ENCODE results near the gene LAGE3.
"Not testable (repeated sequence)": the region's sequence is repeated elsewhere in the genome, so short reads cannot be mapped to it uniquely, and the experiment has no call there.

The LAGE3 gene

GRCh38 chrX:154501423-154501822, 22.3 kb upstream of the LAGE3 start:
- DNase-seq = not testable (repeated sequence)

GRCh38 chrX:154496591-154497137, 17.6 kb upstream of the LAGE3 start:
- not testable (repeated sequence) for DNase-seq

- DNase-seq = no peak
Observed at GRCh38 chrX:154495472-154495922, 16.4 kb upstream of the LAGE3 start.

GRCh38 chrX:154494715-154495114, 15.6 kb upstream of the LAGE3 start:
- DNase-seq = no peak

GRCh38 chrX:154490414-154491083, 11.5 kb upstream of the LAGE3 start, which contains the start of gene SLC10A3:
SLC10A3 (minus strand) TSS chrX:154490629; CDS start chrX:154488940, 1,689 bp downstream.
- peak; percentile 87 for DNase-seq

DNA sequence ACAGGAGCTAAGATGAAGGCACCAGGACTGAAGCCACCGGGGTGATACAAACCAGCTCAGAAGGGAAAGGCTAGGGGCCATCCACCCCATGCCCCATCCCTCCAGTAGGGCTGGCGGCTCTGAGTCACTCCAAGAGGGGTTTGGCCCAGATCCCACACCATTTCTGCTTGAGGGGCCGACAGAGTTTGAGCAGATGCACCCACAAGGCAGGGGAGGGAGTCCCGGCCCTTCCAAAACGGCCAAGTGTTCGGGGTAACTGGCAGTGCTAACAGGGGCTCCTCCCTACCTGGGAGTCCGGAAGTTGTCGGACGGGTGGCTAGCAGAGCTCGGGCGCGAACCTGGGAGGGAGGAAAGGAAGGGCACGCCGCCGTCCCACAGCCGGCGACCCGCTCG, 10.9 kb upstream of the LAGE3 start:
- peak; percentile 55 for DNase-seq

DNA sequence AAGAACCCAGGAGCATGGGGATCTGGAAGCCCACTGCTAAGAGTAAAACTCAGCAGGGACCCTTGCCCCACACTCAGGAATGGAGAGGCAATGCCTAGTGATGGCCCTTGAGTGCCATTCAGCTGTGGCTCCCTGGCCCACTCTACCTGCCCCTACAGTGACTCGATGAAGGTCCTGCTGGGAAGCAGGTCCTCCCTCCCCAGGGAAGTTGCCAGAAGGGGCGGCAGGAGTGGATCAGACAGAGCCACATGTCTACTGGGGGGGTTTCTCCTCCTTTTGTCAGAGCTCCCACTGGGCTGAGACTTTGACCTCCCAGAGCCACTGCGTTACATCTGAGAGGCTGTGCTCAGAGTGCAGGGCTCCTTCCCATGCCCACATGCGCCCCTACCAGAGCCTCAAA, 10.1 kb upstream of the LAGE3 start:
- DNase-seq = no peak

DNA sequence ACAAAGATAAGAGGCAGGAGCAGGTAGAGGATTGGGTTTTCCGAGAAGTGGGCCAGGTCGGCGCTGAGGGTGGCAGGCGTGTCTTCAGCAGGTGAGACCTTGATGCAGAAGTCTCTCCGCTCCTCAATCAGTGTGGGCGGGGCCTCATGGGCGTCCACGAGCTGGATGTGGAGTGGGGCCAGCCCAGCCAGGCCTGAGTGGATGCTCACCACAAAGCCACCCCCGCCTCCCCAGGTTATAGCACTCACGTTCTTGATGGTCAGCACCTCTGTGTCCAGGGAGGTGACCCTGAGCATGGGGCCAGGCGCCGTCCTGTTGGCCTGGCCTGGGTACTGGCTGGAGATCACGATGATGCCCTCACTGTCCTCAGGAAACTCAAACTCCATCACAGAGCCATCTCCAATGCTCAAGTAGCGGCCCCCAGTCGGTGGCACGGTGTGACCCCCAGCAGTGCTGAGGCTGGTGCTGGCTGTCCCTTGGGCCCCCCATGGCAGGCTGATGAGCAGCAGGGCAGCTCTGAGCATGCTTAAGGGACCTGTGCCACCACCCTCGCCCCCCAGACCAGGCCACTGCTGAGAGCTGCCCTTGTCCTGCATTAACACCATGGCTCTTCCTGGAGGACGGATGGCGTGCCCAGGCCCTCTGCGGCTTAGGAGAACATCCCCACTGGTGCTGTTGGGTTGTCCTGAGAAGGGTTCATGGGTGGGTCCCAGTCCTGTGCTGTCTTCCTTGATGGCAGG, 9.4 kb upstream of the LAGE3 start:
- DNase-seq = no peak

DNA sequence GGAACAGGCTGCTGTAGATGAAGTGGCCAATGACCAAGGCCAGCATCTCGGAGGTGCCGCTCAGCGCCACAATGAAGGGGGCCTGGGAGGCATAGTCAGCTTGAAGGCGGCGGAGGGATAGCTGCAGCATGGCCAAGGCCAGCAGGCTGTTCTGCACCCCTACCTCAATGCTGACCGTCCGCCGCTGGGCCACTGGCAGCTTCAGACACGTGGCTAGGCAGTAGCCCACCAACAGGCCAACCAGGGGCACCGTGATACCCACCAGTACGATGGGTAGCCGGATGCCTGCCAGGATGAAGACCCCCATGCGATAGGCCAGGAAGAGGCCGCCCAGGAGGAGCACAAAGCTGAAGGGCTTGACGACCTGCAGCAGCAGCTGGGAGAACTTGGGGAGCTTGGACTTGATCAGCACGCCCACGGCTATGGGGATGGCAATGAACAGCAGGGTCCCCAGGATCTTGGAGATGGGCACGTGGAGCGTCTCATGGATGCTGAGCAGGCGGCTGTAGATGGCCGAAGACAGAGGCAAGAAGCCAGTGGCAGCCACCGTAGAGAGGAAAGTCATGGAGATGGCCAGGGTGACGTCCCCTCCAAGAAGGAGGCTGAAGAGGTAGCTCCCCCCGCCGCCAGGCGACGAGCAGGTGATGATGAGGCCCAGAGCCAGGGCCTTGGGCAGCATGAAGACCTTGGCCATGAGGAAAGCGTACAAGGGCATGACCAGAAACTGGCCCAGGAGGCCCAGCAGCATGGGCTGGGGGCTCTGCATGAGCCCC, 8.6 kb upstream of the LAGE3 start:
- no peak for DNase-seq

GRCh38 chrX:154486396-154487207, 7.5 kb upstream of the LAGE3 start, which contains the start of gene UBL4A:
UBL4A (minus strand) TSS chrX:154486615; CDS start chrX:154486584, 31 bp downstream.
- peak; percentile 39 for DNase-seq

- no peak for DNase-seq
Observed at GRCh38 chrX:154486052-154486395, 6.9 kb upstream of the LAGE3 start.

DNA sequence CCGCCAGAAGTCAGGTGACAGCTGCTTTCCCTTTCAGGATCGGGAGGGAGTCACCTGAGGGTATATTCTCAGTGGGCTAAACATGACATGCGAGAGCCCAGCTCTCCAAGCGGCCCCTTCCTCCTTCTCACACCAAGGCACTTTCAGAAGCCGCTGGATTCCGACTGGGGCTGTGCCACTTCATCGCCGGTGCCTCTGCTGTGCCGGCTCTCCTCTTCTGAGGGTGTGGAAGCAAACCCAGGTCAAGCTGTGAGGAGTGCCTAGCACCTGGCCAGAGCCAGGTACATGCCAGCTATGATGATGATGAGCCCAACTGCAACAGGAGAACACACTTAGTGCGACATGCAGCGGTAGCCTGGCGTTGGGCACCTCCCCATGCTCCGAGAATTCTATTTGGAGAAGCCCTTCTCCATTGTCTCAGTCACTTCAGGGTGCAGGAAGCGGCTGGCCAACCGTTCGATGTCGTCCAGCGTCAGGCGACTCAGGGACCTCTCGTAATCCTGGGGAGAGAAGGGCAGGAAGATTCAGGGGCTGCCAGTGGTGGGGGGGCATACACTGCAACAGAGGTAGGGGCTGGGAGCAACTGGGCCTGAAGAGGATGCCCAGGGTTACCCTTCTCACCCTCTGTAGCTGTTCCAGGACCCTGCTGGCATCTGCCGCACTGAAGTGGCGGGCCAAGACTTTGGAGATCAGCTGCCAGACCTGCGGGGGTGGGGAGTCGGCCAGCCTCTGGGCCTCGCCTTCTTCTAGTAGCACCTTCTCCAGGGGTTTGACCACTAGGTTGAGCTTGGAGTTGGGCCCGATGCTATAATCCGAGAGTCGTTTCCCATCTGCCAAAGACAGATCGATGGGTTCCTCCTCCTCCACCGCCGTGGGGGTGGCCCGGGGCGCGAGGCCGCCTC, 6.3 kb upstream of the LAGE3 start:
- DNase-seq = no peak

- DNase-seq = no peak
Observed at GRCh38 chrX:154484255-154485149, 5.4 kb upstream of the LAGE3 start.

DNA sequence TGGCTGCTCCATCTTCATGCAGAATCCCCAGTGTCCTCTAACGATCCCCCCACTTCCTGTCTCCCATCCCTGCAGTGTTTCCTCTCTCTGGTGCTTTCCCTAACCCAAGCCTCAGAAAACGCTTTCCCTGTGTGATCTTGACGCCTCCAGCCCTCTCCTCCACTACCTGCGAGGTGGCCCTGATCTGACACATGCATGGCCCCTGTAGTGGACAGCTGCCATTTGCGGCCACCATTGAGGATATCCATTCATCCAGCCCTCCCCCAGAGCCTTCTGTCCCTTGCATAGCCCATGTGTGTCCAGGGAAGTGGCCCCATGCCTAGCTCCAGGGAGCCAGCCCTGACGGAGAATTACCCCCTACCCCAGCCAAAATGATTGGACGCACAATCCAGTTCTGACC, 4.2 kb upstream of the LAGE3 start:
- DNase-seq = no peak

DNA sequence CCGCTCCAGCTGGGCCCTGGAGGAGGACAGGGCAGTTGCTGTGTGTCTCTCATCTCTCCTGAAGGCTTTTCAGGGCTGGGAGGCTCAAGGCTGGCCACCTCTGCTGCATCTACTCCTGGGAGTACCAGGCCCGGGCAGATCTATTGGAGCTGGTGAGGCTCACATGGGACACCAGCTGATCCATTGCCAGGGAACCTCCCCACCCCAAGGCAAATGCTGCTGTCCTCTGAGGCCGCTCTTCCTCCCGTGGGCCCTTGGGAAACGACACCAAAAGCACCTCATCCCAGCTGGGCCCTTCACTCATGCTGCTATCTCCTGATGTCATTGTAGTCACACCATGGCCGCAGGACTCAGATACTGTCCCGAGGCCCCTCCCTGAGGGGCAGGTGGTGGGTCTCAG, 3.7 kb upstream of the LAGE3 start:
- no peak for DNase-seq

GRCh38 chrX:154481911-154482601, 3.0 kb upstream of the LAGE3 start:
- no peak for DNase-seq

- DNase-seq = no peak
Observed at GRCh38 chrX:154481195-154481594, 2.1 kb upstream of the LAGE3 start.

DNA sequence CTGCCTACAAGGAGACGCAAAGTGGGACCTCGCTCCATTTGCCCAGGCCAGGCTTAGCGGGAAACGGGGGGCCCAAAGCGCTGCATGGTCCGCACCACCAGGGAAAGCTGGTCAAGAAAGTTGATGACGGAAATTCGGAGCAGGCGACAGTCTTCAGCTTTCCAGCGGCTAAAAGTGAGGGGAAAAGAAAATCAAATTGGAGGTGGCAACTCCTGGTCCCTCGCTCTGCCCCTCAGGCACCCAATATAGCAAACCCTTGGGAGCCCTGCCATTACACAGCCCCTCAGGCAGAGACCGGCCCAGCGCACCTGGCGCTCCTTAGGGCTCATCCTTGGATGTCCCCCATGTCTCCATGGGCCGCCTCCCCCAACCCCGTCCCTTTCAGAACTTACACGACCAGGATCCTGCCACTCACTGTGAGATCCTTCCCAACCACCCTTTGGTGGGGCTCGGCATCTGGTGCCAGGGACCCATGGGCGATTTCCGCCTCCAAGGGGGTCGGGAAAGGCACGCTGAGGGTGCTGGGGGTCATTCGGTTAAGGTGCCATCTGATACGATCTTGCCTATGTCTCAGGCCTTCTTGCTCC, 1.1 kb downstream of the LAGE3 start:
- DNase-seq = no peak

- no peak for DNase-seq
Observed at GRCh38 chrX:154476821-154477220, 2.3 kb downstream of the LAGE3 start.

All from NK-92 treated with Interleukin-12 subunit alpha and Interleukin-12 subunit beta, amount 100 ng/mL, for 24 hours (cell line).